ENCODE results near the gene POLK.

The POLK gene

DNA sequence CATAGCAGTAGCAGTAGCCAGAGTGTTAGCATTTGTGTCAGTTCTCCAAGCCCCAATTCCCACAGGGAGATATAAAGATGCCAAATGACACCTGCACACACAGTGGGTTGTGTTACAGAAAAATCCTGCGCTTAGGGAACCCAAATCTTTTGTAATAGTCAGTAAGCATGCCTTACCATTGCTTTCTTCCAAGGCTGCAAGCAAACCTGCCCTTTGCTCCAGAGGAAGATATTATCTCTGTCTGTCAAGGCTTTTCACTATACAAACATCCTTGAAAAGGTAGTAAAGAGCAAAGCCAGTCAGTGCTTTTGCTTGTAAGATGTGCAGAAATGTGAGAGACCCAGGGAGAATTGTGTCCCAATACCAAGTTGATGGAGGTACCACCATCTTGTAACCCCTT, 102.5 kb downstream of the POLK start:
- H3K4me3 ChIP-seq (ENCODE audit: low read length) = no peak overlapping the region
- TF ChIP-seq, protein P1, sequence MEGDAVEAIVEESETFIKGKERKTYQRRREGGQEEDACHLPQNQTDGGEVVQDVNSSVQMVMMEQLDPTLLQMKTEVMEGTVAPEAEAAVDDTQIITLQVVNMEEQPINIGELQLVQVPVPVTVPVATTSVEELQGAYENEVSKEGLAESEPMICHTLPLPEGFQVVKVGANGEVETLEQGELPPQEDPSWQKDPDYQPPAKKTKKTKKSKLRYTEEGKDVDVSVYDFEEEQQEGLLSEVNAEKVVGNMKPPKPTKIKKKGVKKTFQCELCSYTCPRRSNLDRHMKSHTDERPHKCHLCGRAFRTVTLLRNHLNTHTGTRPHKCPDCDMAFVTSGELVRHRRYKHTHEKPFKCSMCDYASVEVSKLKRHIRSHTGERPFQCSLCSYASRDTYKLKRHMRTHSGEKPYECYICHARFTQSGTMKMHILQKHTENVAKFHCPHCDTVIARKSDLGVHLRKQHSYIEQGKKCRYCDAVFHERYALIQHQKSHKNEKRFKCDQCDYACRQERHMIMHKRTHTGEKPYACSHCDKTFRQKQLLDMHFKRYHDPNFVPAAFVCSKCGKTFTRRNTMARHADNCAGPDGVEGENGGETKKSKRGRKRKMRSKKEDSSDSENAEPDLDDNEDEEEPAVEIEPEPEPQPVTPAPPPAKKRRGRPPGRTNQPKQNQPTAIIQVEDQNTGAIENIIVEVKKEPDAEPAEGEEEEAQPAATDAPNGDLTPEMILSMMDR (conservative IDR thresholded peaks at IDR 0.05; ENCODE audit: low read length) = no peak
- no peak for DNase-seq (ENCODE audit: low read depth)

DNA sequence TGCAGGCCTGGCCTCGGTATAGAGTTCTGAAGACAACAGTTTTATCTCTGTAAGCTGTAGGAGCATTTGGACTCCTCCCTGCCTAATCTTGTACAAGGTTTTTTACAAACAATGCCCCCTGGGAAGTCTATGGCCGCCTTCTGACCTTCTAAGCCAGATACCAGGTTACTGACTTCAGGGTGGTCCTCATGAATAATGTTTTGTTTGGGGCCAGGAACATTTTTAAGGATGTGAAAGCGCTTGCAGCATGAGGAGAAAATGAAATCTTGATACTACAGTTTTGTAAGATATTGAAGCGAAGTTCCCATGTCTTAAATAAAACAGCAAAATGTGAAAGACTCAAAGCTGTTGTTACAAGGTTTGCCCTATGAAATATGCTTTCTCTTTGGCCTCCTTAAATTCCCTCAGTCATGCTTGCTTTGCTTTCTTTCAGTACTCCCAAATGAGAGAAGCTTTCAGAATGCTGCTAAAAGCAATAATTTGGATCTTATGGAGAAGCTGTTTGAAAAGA, 104.7 kb downstream of the POLK start:
- H3K4me3 ChIP-seq (ENCODE audit: low read length) = no peak overlapping the region
- DNase-seq (ENCODE audit: low read depth) = no peak
- TF ChIP-seq, protein P1 (conservative IDR thresholded peaks at IDR 0.05; ENCODE audit: low read length) = no peak

DNA sequence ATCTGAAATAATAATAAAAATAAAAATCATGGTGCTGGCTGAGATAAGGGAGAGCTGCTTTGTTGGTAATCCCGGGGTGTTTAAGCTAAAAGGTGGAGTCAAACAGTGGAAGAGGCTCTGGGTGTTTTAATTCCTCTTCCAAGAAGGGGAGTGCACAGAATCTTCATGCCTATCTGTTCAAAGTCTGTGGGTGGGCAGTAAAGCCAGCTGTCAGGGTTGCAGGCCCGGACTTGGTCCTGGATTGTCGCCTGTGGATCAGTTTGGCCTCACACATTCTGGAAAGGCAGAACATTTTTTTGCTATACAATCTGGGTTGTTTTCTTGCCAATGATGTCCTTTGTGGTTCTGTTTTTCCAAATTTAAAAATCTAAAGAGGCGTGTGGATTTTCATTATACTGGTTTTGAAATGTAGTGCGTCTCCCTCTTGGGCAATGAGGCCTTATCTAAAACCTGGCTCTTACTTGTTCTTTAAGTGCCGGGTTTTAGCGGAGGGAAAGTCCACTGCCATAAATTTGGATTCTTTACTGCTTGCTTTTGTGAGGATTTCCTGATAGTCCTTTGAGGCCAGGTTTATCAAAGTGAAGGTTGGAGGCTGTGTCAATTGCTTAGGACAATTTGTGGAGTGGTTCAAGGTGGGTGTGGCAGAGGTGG, 105.4 kb downstream of the POLK start:
- no peak overlapping the region for H3K4me3 ChIP-seq (ENCODE audit: low read length)
- no peak for DNase-seq (ENCODE audit: low read depth)
- TF ChIP-seq, protein P1 (conservative IDR thresholded peaks at IDR 0.05; ENCODE audit: low read length) = no peak

DNA sequence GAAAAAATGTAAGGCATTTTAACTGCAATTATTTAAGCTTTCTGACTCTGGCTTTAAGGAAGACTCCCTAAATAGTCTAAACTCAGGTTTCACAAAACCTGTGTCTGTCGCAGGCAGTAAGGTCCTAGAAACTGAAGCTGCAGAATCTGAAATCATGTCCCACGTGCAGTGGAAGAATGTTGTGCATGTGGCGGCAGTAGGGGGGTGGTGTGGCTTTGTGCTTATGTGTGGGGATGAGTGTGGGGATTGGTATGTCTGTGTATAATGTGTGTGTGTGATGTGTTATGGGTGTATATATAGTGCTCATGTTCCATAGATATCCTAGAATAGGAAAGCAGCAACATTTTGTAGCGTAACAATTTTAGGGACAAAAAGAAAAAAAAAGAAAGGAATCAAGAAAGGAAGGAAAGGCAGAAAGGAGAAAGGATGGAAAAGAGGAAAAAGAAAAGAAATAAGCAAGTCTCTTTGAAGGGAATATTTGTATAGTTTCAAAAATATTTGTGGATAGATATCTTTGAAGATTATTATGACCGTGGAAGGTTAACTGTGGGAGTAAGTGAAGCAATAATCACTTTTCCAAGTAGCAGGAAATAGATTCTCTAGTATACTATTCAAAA, 106.2 kb downstream of the POLK start:
- TF ChIP-seq, protein P1 (conservative IDR thresholded peaks at IDR 0.05; ENCODE audit: low read length) = no peak
- peak; percentile 45 for DNase-seq (ENCODE audit: low read depth)
- no peak overlapping the region for H3K4me3 ChIP-seq (ENCODE audit: low read length)

DNA sequence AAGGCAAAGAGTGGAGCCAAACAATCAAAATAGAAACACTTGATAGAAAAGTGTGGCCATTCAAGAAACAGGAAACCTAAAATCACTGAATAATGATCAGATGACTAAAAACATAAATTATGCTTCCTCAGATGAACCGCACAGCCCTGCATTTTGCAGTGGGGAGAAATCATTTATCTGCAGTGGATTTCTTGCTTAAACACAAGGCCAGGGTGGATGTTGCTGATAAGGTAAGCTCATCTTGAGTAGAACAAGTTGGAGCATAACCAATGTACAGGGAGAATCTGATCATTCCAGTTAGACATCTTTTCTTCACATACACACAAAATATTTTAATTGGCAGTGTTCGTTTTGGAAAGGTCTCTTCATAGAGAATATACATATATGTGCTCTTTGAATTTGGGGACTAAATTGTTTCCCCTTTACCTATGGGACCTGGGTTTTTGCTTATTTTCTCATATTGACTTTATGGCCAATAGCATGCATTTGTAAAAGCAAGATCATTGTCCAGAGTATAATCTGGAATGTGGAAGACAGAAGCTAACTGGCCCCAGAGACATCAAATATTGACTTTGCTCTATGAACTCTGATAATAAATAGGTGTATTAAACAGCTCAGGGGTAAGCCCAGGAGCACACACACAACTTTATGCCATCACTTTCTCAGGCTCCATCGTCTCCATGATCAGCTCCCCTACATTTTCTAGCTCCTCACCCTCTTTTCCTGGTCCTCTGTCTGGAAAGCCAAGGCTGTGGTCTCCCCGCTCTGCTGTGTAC, 108.7 kb downstream of the POLK start:
- no peak for DNase-seq (ENCODE audit: low read depth)
- no peak overlapping the region for H3K4me3 ChIP-seq (ENCODE audit: low read length)
- TF ChIP-seq, protein P1 (conservative IDR thresholded peaks at IDR 0.05; ENCODE audit: low read length) = no peak

DNA sequence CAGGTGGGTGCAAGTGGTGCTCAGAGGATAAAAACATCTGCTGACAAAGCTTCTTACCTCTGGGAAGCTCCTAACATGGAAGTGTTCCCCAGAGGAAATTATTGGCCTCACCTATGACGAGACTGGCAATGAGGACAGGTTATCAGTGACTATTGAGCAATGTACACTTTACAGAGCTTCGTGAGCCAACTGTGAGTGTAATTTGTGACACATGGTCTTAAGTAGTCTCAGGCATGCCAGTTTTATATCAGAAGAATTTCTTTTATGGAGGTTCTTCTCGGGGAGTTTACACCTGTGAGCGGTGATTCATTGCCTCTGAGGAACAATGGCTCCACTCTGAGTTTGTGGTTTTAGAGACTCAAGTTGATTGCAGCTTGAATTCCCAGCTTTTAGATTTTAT, 110.9 kb downstream of the POLK start:
- H3K4me3 ChIP-seq (ENCODE audit: low read length) = no peak overlapping the region
- TF ChIP-seq, protein P1 (conservative IDR thresholded peaks at IDR 0.05; ENCODE audit: low read length) = no peak
- no peak for DNase-seq (ENCODE audit: low read depth)
